GM12864 (cell line): ENCODE results near the gene ZBTB17.

Experiments used
- DNase-seq: peaks from one replicate; pipeline ENCODE4 v3.0.0-alpha.2; 2011; ENCODE audit warnings: low read depth
- H3K4me3 ChIP-seq: 2 replicates; pipeline ENCODE4 v1.5.1; 2011; ENCODE audit warnings: mild to moderate bottlenecking, low read depth, low read length, control low read depth
- TF ChIP-seq, protein P1 (sequence below): IDR thresholded peaks from 2 replicates; pipeline ENCODE4 v1.5.1; 2011; ENCODE audit warnings: low read depth, mild to moderate bottlenecking, moderate library complexity, low read length, control low read depth, inconsistent platforms; ENCODE audit errors: missing control alignments

Gene ZBTB17

DNA sequence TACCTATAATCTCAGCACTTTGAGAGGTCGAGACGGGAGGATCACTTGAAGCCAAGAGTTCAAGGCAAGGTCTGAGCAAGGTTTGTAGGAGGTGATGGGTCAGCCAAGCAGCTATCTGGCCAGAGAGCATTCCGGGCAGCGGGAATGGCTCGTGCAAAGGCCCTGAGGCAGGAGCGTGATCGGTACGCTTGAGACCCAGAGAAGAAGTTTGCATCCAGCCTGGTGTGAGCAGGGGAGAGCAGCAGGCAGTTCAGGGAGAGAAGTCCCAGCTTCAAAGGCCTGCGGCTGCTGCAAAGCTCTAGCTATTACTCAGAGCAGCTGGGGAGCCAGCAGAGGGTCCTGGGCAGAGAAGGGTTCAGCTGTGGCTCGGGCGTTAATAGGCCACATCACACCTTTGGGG is 23.0 kb upstream of the ZBTB17 start:
- DNase-seq = no peak
- no peak overlapping the region for H3K4me3 ChIP-seq
- TF ChIP-seq, protein P1, sequence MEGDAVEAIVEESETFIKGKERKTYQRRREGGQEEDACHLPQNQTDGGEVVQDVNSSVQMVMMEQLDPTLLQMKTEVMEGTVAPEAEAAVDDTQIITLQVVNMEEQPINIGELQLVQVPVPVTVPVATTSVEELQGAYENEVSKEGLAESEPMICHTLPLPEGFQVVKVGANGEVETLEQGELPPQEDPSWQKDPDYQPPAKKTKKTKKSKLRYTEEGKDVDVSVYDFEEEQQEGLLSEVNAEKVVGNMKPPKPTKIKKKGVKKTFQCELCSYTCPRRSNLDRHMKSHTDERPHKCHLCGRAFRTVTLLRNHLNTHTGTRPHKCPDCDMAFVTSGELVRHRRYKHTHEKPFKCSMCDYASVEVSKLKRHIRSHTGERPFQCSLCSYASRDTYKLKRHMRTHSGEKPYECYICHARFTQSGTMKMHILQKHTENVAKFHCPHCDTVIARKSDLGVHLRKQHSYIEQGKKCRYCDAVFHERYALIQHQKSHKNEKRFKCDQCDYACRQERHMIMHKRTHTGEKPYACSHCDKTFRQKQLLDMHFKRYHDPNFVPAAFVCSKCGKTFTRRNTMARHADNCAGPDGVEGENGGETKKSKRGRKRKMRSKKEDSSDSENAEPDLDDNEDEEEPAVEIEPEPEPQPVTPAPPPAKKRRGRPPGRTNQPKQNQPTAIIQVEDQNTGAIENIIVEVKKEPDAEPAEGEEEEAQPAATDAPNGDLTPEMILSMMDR = no peak

DNA sequence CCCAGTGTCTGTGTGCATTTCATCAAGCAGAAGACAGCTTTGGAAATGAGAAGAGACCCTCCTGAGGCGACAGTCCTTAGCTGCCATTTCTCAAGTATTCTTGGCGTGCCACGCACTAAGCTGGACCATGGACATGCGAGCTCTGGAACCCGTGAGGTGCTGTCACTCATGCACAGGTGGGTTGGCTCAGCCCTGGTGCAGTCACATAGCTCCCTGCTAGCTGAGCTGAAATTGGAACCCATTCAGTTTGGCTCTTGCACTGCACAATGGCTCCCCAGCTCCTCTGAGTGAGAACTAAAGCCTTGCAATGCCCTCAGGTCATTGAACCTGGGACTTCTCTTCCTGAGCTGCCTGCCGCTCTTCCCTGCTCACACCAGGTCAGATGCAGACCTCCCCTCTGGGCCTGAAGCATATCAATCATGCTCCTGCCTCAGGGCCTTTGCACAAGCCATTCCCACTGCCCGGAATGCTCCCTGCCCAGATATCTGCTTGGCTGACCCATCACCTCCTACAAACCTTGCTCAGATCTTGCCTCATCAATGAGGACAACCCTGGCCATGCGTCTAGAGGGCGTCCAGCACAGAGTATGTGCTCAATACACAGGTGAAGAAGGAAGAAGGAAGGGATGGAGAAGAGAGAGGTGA is 21.9 kb upstream of the ZBTB17 start:
- TF ChIP-seq, protein P1 = no peak
- H3K4me3 ChIP-seq = no peak overlapping the region
- no peak for DNase-seq

DNA sequence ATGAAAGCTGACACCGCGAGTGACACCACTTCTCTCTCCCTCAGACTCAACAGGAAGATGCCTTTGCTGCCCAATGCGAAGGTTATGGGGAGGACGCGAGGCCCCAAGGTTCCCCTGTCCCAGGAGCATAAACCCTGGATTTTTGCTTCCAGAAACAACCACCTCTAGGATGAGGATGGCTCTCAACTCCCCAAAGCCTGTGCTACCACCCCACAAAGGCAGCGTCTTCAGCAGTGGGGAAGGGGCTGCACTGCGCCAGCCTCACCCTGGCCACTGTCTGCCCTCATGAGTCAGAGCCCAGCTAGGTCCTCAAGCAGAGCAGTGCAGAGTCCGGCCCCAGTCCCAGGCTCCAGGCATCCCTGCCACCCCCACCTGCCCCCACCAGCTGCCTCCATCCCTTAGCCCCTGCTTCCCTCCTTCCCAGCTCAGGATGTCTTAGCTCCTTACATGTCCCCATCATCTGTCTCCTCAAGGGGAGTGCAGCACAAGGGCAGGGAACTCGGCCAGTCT is 21.2 kb upstream of the ZBTB17 start:
- TF ChIP-seq, protein P1 = no peak
- no peak overlapping the region for H3K4me3 ChIP-seq
- DNase-seq = no peak

DNA sequence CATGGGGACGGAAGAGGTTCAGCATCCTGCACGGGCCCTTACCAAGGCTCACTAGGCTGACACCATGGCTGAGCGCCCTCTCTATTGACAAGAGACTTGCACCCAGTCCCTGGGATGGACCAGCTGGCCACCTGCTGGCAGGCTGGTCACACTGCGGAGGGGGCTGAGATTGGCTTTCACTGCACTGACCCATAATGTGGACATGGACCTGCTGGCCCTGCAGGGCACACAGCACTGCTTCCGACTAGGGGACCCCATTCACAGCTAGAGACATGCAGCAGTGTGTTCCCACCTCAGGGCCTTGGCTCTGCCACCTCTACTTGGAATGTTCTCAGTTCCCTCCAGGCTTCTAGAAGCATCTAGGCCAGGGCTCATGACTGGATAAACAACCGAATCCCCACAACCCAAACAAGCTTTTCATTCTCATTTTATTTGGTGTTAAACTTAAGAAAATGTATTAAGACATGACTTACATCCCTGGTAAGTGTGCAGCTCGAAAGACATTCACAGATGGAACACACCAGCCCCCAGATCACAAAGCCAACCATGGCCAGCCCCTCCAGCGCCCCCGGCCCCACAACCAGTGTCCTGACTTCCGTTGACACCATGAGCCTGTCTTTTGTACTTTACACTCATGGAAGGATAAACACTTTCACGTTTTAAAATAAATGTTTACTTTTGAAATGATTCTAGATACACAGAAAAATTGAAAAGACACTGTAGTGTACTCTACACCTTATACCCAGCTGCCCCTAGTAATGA is 18.9 kb upstream of the ZBTB17 start:
- DNase-seq = no peak
- no peak overlapping the region for H3K4me3 ChIP-seq
- TF ChIP-seq, protein P1 = peak; percentile 69

DNA sequence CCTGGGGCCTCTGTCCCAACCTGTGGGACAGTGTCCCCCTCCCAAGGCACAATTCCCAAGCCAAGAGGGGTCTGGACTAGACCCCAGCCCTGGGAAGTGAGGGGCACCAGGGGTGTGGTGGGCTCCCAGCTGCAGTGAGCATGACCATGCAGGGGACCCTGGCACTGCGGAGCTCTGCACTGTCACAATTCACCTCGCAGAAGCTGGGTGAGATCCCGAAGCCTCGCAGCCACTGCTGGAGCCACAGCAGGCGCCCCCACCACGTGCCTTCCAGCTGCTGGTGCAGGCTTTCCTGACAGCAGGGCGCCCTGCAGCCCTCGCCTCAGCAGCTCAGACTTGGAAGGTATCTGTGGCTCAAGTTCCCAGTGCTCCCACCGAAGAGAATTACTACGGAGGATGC is 18.2 kb upstream of the ZBTB17 start:
- DNase-seq = no peak
- TF ChIP-seq, protein P1 = no peak
- H3K4me3 ChIP-seq = no peak overlapping the region

DNA sequence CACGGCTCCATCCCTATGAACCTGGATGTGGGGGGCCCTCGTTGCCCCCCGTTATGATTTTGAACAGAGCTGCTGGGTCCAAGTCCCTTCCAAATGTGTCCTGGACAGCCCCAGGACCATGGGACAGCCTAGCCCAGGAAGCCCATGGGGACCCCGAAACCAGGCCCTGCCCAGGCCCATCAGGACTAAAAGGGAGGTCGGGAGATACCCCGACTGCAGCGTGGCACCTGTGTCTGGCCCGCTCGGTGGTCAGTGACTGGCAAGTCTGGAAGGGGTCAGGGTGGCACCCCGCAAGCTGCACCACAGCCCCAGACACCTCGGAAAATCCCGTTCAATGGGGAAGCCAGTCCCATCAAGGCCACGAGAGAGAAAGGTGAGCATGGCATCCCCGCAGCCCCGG is 17.8 kb upstream of the ZBTB17 start:
- TF ChIP-seq, protein P1 = no peak
- H3K4me3 ChIP-seq = no peak overlapping the region
- no peak for DNase-seq
